Measurements from ENCODE around the gene DLGAP1.

- TF ChIP-seq, protein P1, sequence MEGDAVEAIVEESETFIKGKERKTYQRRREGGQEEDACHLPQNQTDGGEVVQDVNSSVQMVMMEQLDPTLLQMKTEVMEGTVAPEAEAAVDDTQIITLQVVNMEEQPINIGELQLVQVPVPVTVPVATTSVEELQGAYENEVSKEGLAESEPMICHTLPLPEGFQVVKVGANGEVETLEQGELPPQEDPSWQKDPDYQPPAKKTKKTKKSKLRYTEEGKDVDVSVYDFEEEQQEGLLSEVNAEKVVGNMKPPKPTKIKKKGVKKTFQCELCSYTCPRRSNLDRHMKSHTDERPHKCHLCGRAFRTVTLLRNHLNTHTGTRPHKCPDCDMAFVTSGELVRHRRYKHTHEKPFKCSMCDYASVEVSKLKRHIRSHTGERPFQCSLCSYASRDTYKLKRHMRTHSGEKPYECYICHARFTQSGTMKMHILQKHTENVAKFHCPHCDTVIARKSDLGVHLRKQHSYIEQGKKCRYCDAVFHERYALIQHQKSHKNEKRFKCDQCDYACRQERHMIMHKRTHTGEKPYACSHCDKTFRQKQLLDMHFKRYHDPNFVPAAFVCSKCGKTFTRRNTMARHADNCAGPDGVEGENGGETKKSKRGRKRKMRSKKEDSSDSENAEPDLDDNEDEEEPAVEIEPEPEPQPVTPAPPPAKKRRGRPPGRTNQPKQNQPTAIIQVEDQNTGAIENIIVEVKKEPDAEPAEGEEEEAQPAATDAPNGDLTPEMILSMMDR (IDR thresholded peaks at IDR 0.05): no peak
- no peak for TF ChIP-seq EP300 (IDR thresholded peaks at IDR 0.05)
Measured at GRCh38 chr18:3889121-3889520, 566.0 kb downstream of the DLGAP1 start.
